Neuronal stem cell (in vitro differentiated cells): ENCODE data around the gene SERPINA5.
A peak's percentile ranks its signal among the peaks of the same experiment; 100 is the strongest.

Experiments used
- DNase-seq: peaks from one replicate; pipeline ENCODE4 v3.0.0-alpha.2; 2013; ENCODE audit warnings: low spot score
- H2AFZ ChIP-seq: one replicate; pipeline ENCODE4 v1.6.1; 2013; ENCODE audit warnings: mild to moderate bottlenecking, low read length, inconsistent platforms
- H2AK5ac ChIP-seq: 2 replicates; pipeline ENCODE4 v1.6.1; 2013; ENCODE audit warnings: low read depth, mild to moderate bottlenecking, inconsistent platforms, low read length, moderate library complexity, mixed read lengths
- H2BK120ac ChIP-seq: 2 replicates; pipeline ENCODE4 v1.6.1; 2013; ENCODE audit warnings: low read depth, mild to moderate bottlenecking, inconsistent platforms, low read length, moderate library complexity, mixed read lengths
- H2BK12ac ChIP-seq: one replicate; pipeline ENCODE4 v1.6.1; 2013; ENCODE audit warnings: low read length, inconsistent platforms
- H2BK15ac ChIP-seq: 2 replicates; pipeline ENCODE4 v1.6.1; 2013; ENCODE audit warnings: mild to moderate bottlenecking, low read length, inconsistent platforms, mixed read lengths
- H2BK5ac ChIP-seq: one replicate; pipeline ENCODE4 v1.6.1; 2013; ENCODE audit warnings: inconsistent platforms, mild to moderate bottlenecking, low read length, moderate library complexity
- H3K14ac ChIP-seq: one replicate; pipeline ENCODE4 v1.6.1; 2013; ENCODE audit warnings: low read length, inconsistent platforms
- H3K18ac ChIP-seq: 2 replicates; pipeline ENCODE4 v1.6.1; 2013; ENCODE audit warnings: low read length, inconsistent platforms
- H3K23ac ChIP-seq: 2 replicates; pipeline ENCODE4 v1.6.1; 2013; ENCODE audit warnings: low read depth, mild to moderate bottlenecking, mixed read lengths, low read length, inconsistent platforms; ENCODE audit not compliant: poor library complexity
- H3K27ac ChIP-seq: replicated peaks from 3 replicates; pipeline ENCODE4 v1.5.1; 2013; ENCODE audit warnings: low read length, inconsistent platforms
- H3K27me3 ChIP-seq, 3 experiments: 2 replicates each; pipeline ENCODE4 v1.6.1; 2013; ENCODE audit warnings: low read length in 3 of 3, mild to moderate bottlenecking in 2 of 3, inconsistent platforms in 1 of 3, low read depth in 1 of 3, mixed read lengths in 1 of 3, moderate library complexity in 1 of 3; ENCODE audit not compliant: control insufficient read depth in 3 of 3, insufficient read depth in 3 of 3
- H3K36me3 ChIP-seq, 2 donors: replicated peaks in 1 of 2; 2 replicates each; pipeline ENCODE4 v1.6.1; 2013; ENCODE audit warnings: low read length in 2 of 2; ENCODE audit not compliant: control insufficient read depth in 2 of 2, insufficient read depth in 2 of 2
- H3K4ac ChIP-seq: 2 replicates; pipeline ENCODE4 v1.6.1; 2013; ENCODE audit warnings: inconsistent platforms, mild to moderate bottlenecking, low read length, moderate library complexity
- H3K4me1 ChIP-seq, 2 donors: 1 replicate in 1 of 2; 2 replicates in 1 of 2; pipeline ENCODE4 v1.6.1; 2013; ENCODE audit warnings: low read length in 2 of 2, low read depth in 1 of 2; ENCODE audit not compliant: control insufficient read depth in 2 of 2, insufficient read depth in 1 of 2
- H3K4me2 ChIP-seq: one replicate; pipeline ENCODE4 v1.6.1; 2013; ENCODE audit warnings: mild to moderate bottlenecking, low read length, inconsistent platforms; ENCODE audit not compliant: insufficient read depth, poor library complexity, severe bottlenecking
- H3K4me3 ChIP-seq, 2 donors: 2 replicates each; pipeline ENCODE4 v1.5.1; 2013; ENCODE audit warnings: low read length in 2 of 2, mild to moderate bottlenecking in 2 of 2, inconsistent platforms in 1 of 2, moderate library complexity in 1 of 2
- H3K79me1 ChIP-seq: one replicate; pipeline ENCODE4 v1.6.1; 2013; ENCODE audit warnings: low read depth, mild to moderate bottlenecking, inconsistent platforms, low read length, moderate library complexity
- H3K9ac ChIP-seq: one replicate; pipeline ENCODE4 v1.6.1; 2013; ENCODE audit warnings: mild to moderate bottlenecking, low read depth, low read length, inconsistent platforms; ENCODE audit not compliant: poor library complexity
- H3K9me3 ChIP-seq, 2 donors: replicated peaks in 1 of 2; 2 replicates each; pipeline versions ENCODE3 to v1.6.1; 2013; ENCODE audit warnings: low read length in 2 of 2, mild to moderate bottlenecking in 2 of 2, inconsistent platforms in 1 of 2, low read depth in 1 of 2, mixed read lengths in 1 of 2, moderate library complexity in 1 of 2; ENCODE audit not compliant: control insufficient read depth in 2 of 2, insufficient read depth in 1 of 2
- H4K8ac ChIP-seq: one replicate; pipeline ENCODE4 v1.6.1; 2013; ENCODE audit warnings: low read depth, mild to moderate bottlenecking, inconsistent platforms, low read length, moderate library complexity
- H4K91ac ChIP-seq: one replicate; pipeline ENCODE4 v1.6.1; 2013; ENCODE audit warnings: low read length, low read depth, mild to moderate bottlenecking, inconsistent platforms; ENCODE audit not compliant: poor library complexity
- WGBS, 2 donors: extraction: QIAGEN DNeasy Blood & Tissue Kit; methylation state at CpG; one replicate each; pipeline ENCODE4 v1.1.7; 2013; ENCODE audit warnings: missing lambda C conversion rate in 2 of 2, mixed read lengths in 1 of 2; ENCODE audit not compliant: insufficient read length in 2 of 2, insufficient replicate concordance in 1 of 2; ENCODE audit errors: extremely low coverage in 2 of 2; 5-methylcytosine and 5-hydroxymethylcytosine counted together

SERPINA5 gene

GRCh38 chr14:94617988-94618822 is 37.0 kb downstream of the SERPINA5 start:
- Histone ChIP-seq H3K23ac (no peak overlapping the region), H2BK5ac (no peak overlapping the region), H3K14ac (no peak overlapping the region), H3K4me2 (no peak overlapping the region), H2AFZ (no peak overlapping the region), H3K9ac (no peak overlapping the region), H3K79me1 (no peaks in the 10 kb centered on the region), H3K4ac (no peak overlapping the region), H3K27ac (no peak overlapping the region), H3K36me3 (no peaks in the 10 kb centered on the region), H3K9me3 (peaks cover 9 to 11% of the 10 kb centered on the region in 2 donors), H4K8ac (no peak overlapping the region), H2BK120ac (no peak overlapping the region), H2BK12ac (no peak overlapping the region), H4K91ac (no peak overlapping the region), H3K18ac (no peak overlapping the region), H3K4me3 (no peak overlapping the region), H2BK15ac (no peak overlapping the region), H3K4me1 (peaks cover 0 to 3% of the 10 kb centered on the region in 2 donors), H2AK5ac (no peak overlapping the region), H3K27me3 (no peaks in the 10 kb centered on the region)
- no CpG with 5 or more reads among the region's 3 CpGs for WGBS, 2 donors
- no peak for DNase-seq

DNA sequence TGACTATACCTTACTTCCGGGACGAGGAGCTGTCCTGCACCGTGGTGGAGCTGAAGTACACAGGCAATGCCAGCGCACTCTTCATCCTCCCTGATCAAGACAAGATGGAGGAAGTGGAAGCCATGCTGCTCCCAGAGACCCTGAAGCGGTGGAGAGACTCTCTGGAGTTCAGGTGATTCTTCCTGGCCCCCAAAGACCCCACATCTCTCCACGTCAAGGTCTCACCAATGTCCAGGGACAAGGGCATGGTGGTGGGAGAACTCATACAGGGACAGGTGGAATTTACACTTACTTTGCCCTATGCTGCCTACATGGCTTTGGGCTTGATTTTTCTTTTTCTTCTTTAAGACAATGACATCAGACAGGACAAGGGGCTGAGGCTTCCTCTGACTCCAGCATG is 38.1 kb downstream of the SERPINA5 start:
- Histone ChIP-seq H2BK12ac (no peak overlapping the region), H2BK15ac (no peak overlapping the region), H3K27ac (no peak overlapping the region), H3K9ac (no peak overlapping the region), H3K4me1 (peaks cover 0 to 1% of the 10 kb centered on the region in 2 donors), H4K91ac (no peak overlapping the region), H3K4ac (no peak overlapping the region), H3K14ac (no peak overlapping the region), H3K27me3 (no peaks in the 10 kb centered on the region), H3K4me3 (no peak overlapping the region), H2AK5ac (no peak overlapping the region), H3K79me1 (no peaks in the 10 kb centered on the region), H4K8ac (no peak overlapping the region), H3K23ac (no peak overlapping the region), H3K4me2 (no peak overlapping the region), H3K36me3 (no peaks in the 10 kb centered on the region), H2BK5ac (no peak overlapping the region), H2AFZ (no peak overlapping the region), H3K9me3 (peaks cover 9 to 11% of the 10 kb centered on the region in 2 donors), H2BK120ac (no peak overlapping the region), H3K18ac (no peak overlapping the region)
- WGBS, 2 donors, result no CpG with 5 or more reads among the region's 6 CpGs
- no peak for DNase-seq

GRCh38 chr14:94620597-94620996 is 39.4 kb downstream of the SERPINA5 start:
- no peak overlapping the region for H3K23ac ChIP-seq
- H4K8ac ChIP-seq, result no peak overlapping the region
- H3K9me3 ChIP-seq, result peaks cover 9 to 11% of the 10 kb centered on the region in 2 donors
- no peaks in the 10 kb centered on the region for H3K79me1 ChIP-seq
- no peak overlapping the region for H2BK15ac ChIP-seq
- H3K36me3 ChIP-seq, result no peaks in the 10 kb centered on the region
- no peak overlapping the region for H2AFZ ChIP-seq
- H3K4me2 ChIP-seq, result no peak overlapping the region
- H2BK12ac ChIP-seq, result no peak overlapping the region
- no peak overlapping the region for H2AK5ac ChIP-seq
- H3K27me3 ChIP-seq, result no peaks in the 10 kb centered on the region
- no peak overlapping the region for H2BK120ac ChIP-seq
- H3K9ac ChIP-seq, result no peak overlapping the region
- no peak overlapping the region for H3K27ac ChIP-seq
- H3K14ac ChIP-seq, result no peak overlapping the region
- H3K4me1 ChIP-seq, result peaks cover 0 to 3% of the 10 kb centered on the region in 2 donors
- H3K4ac ChIP-seq, result no peak overlapping the region
- no CpG with 5 or more reads among the region's 6 CpGs for WGBS, 2 donors
- H4K91ac ChIP-seq, result no peak overlapping the region
- no peak overlapping the region for H3K18ac ChIP-seq
- no peak overlapping the region for H2BK5ac ChIP-seq
- DNase-seq, result no peak
- H3K4me3 ChIP-seq, result no peak overlapping the region

GRCh38 chr14:94621358-94622134 is 40.3 kb downstream of the SERPINA5 start:
- no peak overlapping the region for H2BK12ac ChIP-seq
- no peak overlapping the region for H2BK15ac ChIP-seq
- no peaks in the 10 kb centered on the region for H3K27me3 ChIP-seq
- H3K4ac ChIP-seq, result no peak overlapping the region
- no peak overlapping the region for H2BK120ac ChIP-seq
- no peak overlapping the region for H4K91ac ChIP-seq
- no peak overlapping the region for H3K4me2 ChIP-seq
- no peak overlapping the region for H3K9ac ChIP-seq
- H3K9me3 ChIP-seq, result peaks cover 7 to 11% of the 10 kb centered on the region in 2 donors
- no peak overlapping the region for H4K8ac ChIP-seq
- H2BK5ac ChIP-seq, result no peak overlapping the region
- H2AFZ ChIP-seq, result no peak overlapping the region
- no peaks in the 10 kb centered on the region for H3K79me1 ChIP-seq
- H3K18ac ChIP-seq, result peak overlapping the region; percentile 3
- H3K4me1 ChIP-seq, result peaks cover 0 to 4% of the 10 kb centered on the region in 2 donors
- no peak overlapping the region for H2AK5ac ChIP-seq
- no CpG with 5 or more reads among the region's 5 CpGs for WGBS, 2 donors
- no peak overlapping the region for H3K4me3 ChIP-seq
- no peak overlapping the region for H3K23ac ChIP-seq
- H3K14ac ChIP-seq, result no peak overlapping the region
- no peaks in the 10 kb centered on the region for H3K36me3 ChIP-seq
- DNase-seq, result no peak
- no peak overlapping the region for H3K27ac ChIP-seq
